Activated CD8-positive, alpha-beta memory T cell treated with anti-CD3 and anti-CD28 coated beads for 24 hours (primary cell): ENCODE data around the gene GEMIN4.
"Not testable (repeated sequence)": the region's sequence is repeated elsewhere in the genome, so short reads cannot be mapped to it uniquely, and the experiment has no call there.

ENCODE experiments used
- DNase-seq: peaks from one replicate; pipeline ENCODE4 v3.0.0-alpha.2; 2020

Gene GEMIN4

GRCh38 chr17:774313-774584, 22.2 kb upstream of the GEMIN4 start:
- DNase-seq: no peak

- DNase-seq: no peak
Observed at GRCh38 chr17:773467-774312, 21.6 kb upstream of the GEMIN4 start.

GRCh38 chr17:773016-773415, 21.0 kb upstream of the GEMIN4 start:
- DNase-seq: no peak

- no peak for DNase-seq
Observed at GRCh38 chr17:767076-767475, 15.0 kb upstream of the GEMIN4 start.

- no peak for DNase-seq
Observed at GRCh38 chr17:760371-760770, 8.3 kb upstream of the GEMIN4 start.

- DNase-seq: no peak
Observed at GRCh38 chr17:759964-760363, 7.9 kb upstream of the GEMIN4 start.

- DNase-seq: not testable (repeated sequence)
Observed at GRCh38 chr17:756010-756567, 4.0 kb upstream of the GEMIN4 start.

GRCh38 chr17:755319-755961, 3.4 kb upstream of the GEMIN4 start:
- DNase-seq: not testable (repeated sequence)

GRCh38 chr17:753418-753817, 1.4 kb upstream of the GEMIN4 start:
- DNase-seq: no peak

GRCh38 chr17:752620-753219, 656 bp upstream of the GEMIN4 start:
- DNase-seq: no peak

GRCh38 chr17:751269-752001, 629 bp downstream of the GEMIN4 start:
- no peak for DNase-seq

GRCh38 chr17:750431-751037, 1.5 kb downstream of the GEMIN4 start:
- no peak for DNase-seq

GRCh38 chr17:749359-749758, 2.7 kb downstream of the GEMIN4 start:
- DNase-seq: not testable (repeated sequence)

GRCh38 chr17:748604-749003, 3.5 kb downstream of the GEMIN4 start:
- not testable (repeated sequence) for DNase-seq

GRCh38 chr17:746783-747629, 5.1 kb downstream of the GEMIN4 start:
- no peak for DNase-seq

GRCh38 chr17:746181-746580, 5.9 kb downstream of the GEMIN4 start:
- DNase-seq: no peak

GRCh38 chr17:745406-745805, 6.7 kb downstream of the GEMIN4 start:
- no peak for DNase-seq

GRCh38 chr17:744937-745336, 7.1 kb downstream of the GEMIN4 start:
- DNase-seq: no peak

- DNase-seq: no peak
Observed at GRCh38 chr17:743139-743538, 8.9 kb downstream of the GEMIN4 start.

GRCh38 chr17:742147-742793, 9.8 kb downstream of the GEMIN4 start:
- DNase-seq: no peak
